DND-41 (cell line): ENCODE data around the gene POLR3A.

ENCODE experiments used
- ATAC-seq: fragments of 200-7000 bp; cut with Tn5 transposase; 3 replicates; pipeline ENCODE4 v1.9.1; 2021; ENCODE audit warnings: low read depth; ENCODE audit not compliant: insufficient read depth
- DNase-seq: peaks from one replicate; pipeline ENCODE4 v3.0.0-alpha.2; 2020
- H2AFZ ChIP-seq: 2 replicates; pipeline ENCODE4 v1.6.0; 2012; ENCODE audit warnings: low read depth, low read length
- H3K27ac ChIP-seq: 2 replicates; pipeline ENCODE4 v1.5.1; 2012; ENCODE audit warnings: low read length, inconsistent platforms
- H3K27me3 ChIP-seq: fragments of 200-600 bp; sonication (generic); 2 replicates; pipeline ENCODE4 v1.6.0; 2012; ENCODE audit warnings: low read length, mild to moderate bottlenecking, inconsistent platforms; ENCODE audit not compliant: insufficient read depth, poor library complexity
- H3K36me3 ChIP-seq: 2 replicates; pipeline ENCODE4 v1.5.1; 2012; ENCODE audit warnings: low read length, inconsistent platforms; ENCODE audit not compliant: insufficient read depth
- H3K4me1 ChIP-seq: 2 replicates; pipeline ENCODE4 v1.5.1; 2012; ENCODE audit warnings: mild to moderate bottlenecking, low read length; ENCODE audit not compliant: insufficient read depth
- H3K4me2 ChIP-seq: 2 replicates; pipeline ENCODE4 v1.6.0; 2012; ENCODE audit warnings: mild to moderate bottlenecking, moderate library complexity, low read length, inconsistent platforms; ENCODE audit not compliant: insufficient read depth
- H3K4me3 ChIP-seq, 2 experiments: fragments of 200-600 bp in 1 of 2; shearing (Covaris generic) in 1 of 2; 2 replicates each; pipeline ENCODE4 v1.5.1; 2012 to 2016; ENCODE audit warnings: inconsistent platforms in 2 of 2, low read length in 2 of 2, mild to moderate bottlenecking in 2 of 2, low read depth in 1 of 2, moderate library complexity in 1 of 2
- H3K79me2 ChIP-seq: 2 replicates; pipeline ENCODE4 v1.6.0; 2012; ENCODE audit warnings: low read length, inconsistent platforms; ENCODE audit not compliant: insufficient read depth
- H3K9ac ChIP-seq: 2 replicates; pipeline ENCODE4 v1.6.0; 2012; ENCODE audit warnings: low read depth, mild to moderate bottlenecking, inconsistent platforms, low read length, moderate library complexity
- H3K9me3 ChIP-seq: 2 replicates; pipeline ENCODE4 v1.5.1; 2012; ENCODE audit warnings: low read length, moderate library complexity, mild to moderate bottlenecking, inconsistent platforms; ENCODE audit not compliant: insufficient read depth, severe bottlenecking
- H4K20me1 ChIP-seq: 2 replicates; pipeline ENCODE4 v1.6.0; 2012; ENCODE audit warnings: low read length; ENCODE audit not compliant: insufficient read depth
- EZH2 ChIP-seq: IDR thresholded peaks from 3 replicates; pipeline ENCODE4 v1.6.1; 2012; ENCODE audit warnings: borderline replicate concordance, low read depth, mild to moderate bottlenecking, moderate library complexity, low read length, inconsistent platforms; ENCODE audit not compliant: severe bottlenecking
- TF ChIP-seq, protein P1 (sequence below): IDR thresholded peaks from 2 replicates; pipeline ENCODE4 v1.5.1; 2012; ENCODE audit warnings: borderline replicate concordance, low read length, moderate library complexity, mild to moderate bottlenecking; ENCODE audit not compliant: poor library complexity, severe bottlenecking; ENCODE audit errors: extremely low read depth

The POLR3A gene

DNA sequence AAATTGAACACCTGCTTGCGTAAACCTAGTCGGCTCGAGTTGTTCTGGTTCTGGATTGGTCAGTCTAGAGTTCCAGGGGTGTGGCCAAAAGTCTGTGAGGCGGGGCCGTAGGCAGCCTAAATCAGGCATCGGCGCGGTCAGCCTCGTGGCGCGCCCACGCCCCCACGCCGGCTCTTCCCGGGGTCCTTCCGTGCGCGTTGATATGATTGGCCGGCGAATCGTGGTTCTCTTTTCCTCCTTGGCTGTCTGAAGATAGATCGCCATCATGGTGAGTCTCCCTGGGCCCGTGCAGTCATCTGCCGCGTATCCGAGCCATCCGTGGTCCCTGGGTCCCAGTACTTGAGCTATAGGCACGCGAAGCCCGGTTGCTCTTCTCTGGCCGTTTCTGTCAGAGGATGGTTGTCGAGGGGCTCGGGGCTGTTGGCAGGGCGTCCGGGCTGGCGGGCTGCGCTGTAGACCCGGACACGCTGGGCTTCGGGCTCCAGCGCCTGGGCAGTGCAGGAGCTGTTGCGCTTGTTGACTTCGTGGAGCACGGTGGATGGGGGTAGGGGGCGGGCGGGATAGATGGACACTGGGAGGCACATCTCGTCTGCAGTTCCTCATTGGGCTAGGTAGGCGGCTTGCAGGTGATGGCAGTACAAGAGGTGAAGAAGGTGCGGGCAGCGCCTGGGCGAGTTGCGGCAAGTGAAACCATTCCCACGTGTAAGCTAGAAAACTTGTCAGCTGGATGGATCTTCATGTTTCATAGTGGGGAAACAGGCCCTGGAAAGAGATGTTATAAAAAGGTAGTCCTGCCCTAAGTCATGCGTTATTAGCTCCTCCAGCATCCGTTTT, 4.5 kb upstream of the POLR3A start, which contains the start of gene RPS24:
Gene RPS24, plus strand, starts transcription at position 227 of the 834 bp plus-strand sequence. Its CDS starts 39 bp downstream, at position 266.
- Histone ChIP-seq H3K27ac (peak within 1 kb of the TSS; percentile 96), H3K4me1 (peaks cover 61% of the 10 kb centered on the region), H4K20me1 (peaks cover 43% of the 10 kb centered on the region), H3K27me3 (no peaks in the 10 kb centered on the region), H3K4me3 (peak within 1 kb of the TSS; percentile 95 to 96; a peak in 3 of 4 replicates), H3K4me2 (peak within 1 kb of the TSS; percentile 90), H3K9me3 (no peaks in the 10 kb centered on the region), H3K79me2 (peaks cover 56% of the 10 kb centered on the region), H3K36me3 (peaks cover 45% of the 10 kb centered on the region), H3K9ac (peak within 1 kb of the TSS; percentile 67), H2AFZ (peak within 1 kb of the TSS; percentile 87)
- DNase-seq (peak; percentile 96), ATAC-seq (peak; percentile 89)
- TF ChIP-seq EZH2, result no peak
- TF ChIP-seq, protein P1, sequence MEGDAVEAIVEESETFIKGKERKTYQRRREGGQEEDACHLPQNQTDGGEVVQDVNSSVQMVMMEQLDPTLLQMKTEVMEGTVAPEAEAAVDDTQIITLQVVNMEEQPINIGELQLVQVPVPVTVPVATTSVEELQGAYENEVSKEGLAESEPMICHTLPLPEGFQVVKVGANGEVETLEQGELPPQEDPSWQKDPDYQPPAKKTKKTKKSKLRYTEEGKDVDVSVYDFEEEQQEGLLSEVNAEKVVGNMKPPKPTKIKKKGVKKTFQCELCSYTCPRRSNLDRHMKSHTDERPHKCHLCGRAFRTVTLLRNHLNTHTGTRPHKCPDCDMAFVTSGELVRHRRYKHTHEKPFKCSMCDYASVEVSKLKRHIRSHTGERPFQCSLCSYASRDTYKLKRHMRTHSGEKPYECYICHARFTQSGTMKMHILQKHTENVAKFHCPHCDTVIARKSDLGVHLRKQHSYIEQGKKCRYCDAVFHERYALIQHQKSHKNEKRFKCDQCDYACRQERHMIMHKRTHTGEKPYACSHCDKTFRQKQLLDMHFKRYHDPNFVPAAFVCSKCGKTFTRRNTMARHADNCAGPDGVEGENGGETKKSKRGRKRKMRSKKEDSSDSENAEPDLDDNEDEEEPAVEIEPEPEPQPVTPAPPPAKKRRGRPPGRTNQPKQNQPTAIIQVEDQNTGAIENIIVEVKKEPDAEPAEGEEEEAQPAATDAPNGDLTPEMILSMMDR, result no peak

GRCh38 chr10:78033387-78033636, 4.0 kb upstream of the POLR3A start:
- H3K27me3 ChIP-seq, result no peaks in the 10 kb centered on the region
- peaks cover 40% of the 10 kb centered on the region for H3K36me3 ChIP-seq
- ATAC-seq (no peak), DNase-seq (no peak)
- peaks cover 57% of the 10 kb centered on the region for H3K79me2 ChIP-seq
- peaks cover 39% of the 10 kb centered on the region for H4K20me1 ChIP-seq
- TF ChIP-seq EZH2, result no peak
- TF ChIP-seq, protein P1, result no peak
- peaks cover 62% of the 10 kb centered on the region for H3K4me1 ChIP-seq
- peak overlapping the region; percentile 76 for H3K27ac ChIP-seq
- peak overlapping the region; percentile 95 to 96; a peak in 3 of 4 replicates for H3K4me3 ChIP-seq
- H3K9ac ChIP-seq, result peak overlapping the region; percentile 52
- H2AFZ ChIP-seq, result peak overlapping the region; percentile 79
- no peaks in the 10 kb centered on the region for H3K9me3 ChIP-seq
- H3K4me2 ChIP-seq, result peak overlapping the region; percentile 65

- peaks cover 36% of the 10 kb centered on the region for H3K36me3 ChIP-seq
- peaks cover 35% of the 10 kb centered on the region for H3K4me1 ChIP-seq
- 0 out of 2 replicates have a peak, but pooled peaks cover 5% of the 10 kb centered on the region for H4K20me1 ChIP-seq
- TF ChIP-seq, protein P1, result peak; percentile 31
- TF ChIP-seq EZH2, result no peak
- ATAC-seq (peak; percentile 20; the same call in 2 of the 3 replicates), DNase-seq (peak; percentile 47)
- peak overlapping the region; percentile 63 to 80 for H3K4me3 ChIP-seq
- peak overlapping the region; percentile 67 for H3K4me2 ChIP-seq
- no peaks in the 10 kb centered on the region for H3K9me3 ChIP-seq
- H3K27ac ChIP-seq, result peak overlapping the region; percentile 78
- no peaks in the 10 kb centered on the region for H3K27me3 ChIP-seq
- H3K9ac ChIP-seq, result peak overlapping the region; percentile 76
- H3K79me2 ChIP-seq, result peaks cover 30% of the 10 kb centered on the region
- H2AFZ ChIP-seq, result peak overlapping the region; percentile 70
Observed at GRCh38 chr10:78028438-78029268, 662 bp downstream of the POLR3A start.
